PFSK-1 (cell line): ENCODE measurements around the gene EDDM13.
A peak's percentile ranks its signal among the peaks of the same experiment; 100 is the strongest.

ENCODE experiments used
- FOXP2 ChIP-seq: optimal IDR thresholded peaks from 2 replicates; pipeline ENCODE3; 2011; ENCODE audit warnings: borderline replicate concordance, control low read depth, inconsistent platforms; ENCODE audit not compliant: insufficient read depth; ENCODE audit errors: extremely low read length, extremely low read depth
- POLR2AphosphoS5 ChIP-seq: IDR thresholded peaks from 2 replicates; pipeline ENCODE4 v1.6.1; 2012; ENCODE audit warnings: low read depth, mild to moderate bottlenecking, control low read depth, low read length, moderate library complexity
- REST ChIP-seq, 2 experiments: IDR thresholded peaks; 2 replicates each; pipeline versions ENCODE4 v1.6.1 to v1.8.0; 2011 to 2012; ENCODE audit warnings: low read depth in 2 of 2, low read length in 2 of 2, control low read depth in 1 of 2, inconsistent platforms in 1 of 2, mild to moderate bottlenecking in 1 of 2, moderate library complexity in 1 of 2; ENCODE audit not compliant: insufficient read depth in 1 of 2
- SIN3A ChIP-seq: IDR thresholded peaks from 2 replicates; pipeline ENCODE4 v1.6.1; 2012; ENCODE audit warnings: mild to moderate bottlenecking, low read length, moderate library complexity, borderline replicate concordance; ENCODE audit not compliant: insufficient read depth
- TAF1 ChIP-seq: IDR thresholded peaks from 2 replicates; pipeline ENCODE4 v1.6.1; 2012; ENCODE audit warnings: low read length, control low read depth, borderline replicate concordance; ENCODE audit not compliant: insufficient read depth

The EDDM13 gene

GRCh38 chr19:56312342-56312741, 39.8 kb downstream of the EDDM13 start:
- TF ChIP-seq FOXP2: no peak
- TF ChIP-seq REST (IDR thresholded peaks at IDR 0.05; ENCODE audit: insufficient read depth in 1 of 2, low read depth in 2 of 2, low read length in 2 of 2): no peak
- TF ChIP-seq POLR2AphosphoS5: no peak
- TF ChIP-seq TAF1: no peak
- no peak for TF ChIP-seq SIN3A

- TF ChIP-seq SIN3A (no peak), FOXP2 (no peak), TAF1 (no peak), POLR2AphosphoS5 (no peak), REST (IDR thresholded peaks at IDR 0.05; ENCODE audit: insufficient read depth in 1 of 2, low read depth in 2 of 2, low read length in 2 of 2) (no peak)
Observed at GRCh38 chr19:56312787-56313657, 40.5 kb downstream of the EDDM13 start.

GRCh38 chr19:56314018-56314380, 41.5 kb downstream of the EDDM13 start:
- TF ChIP-seq TAF1: no peak
- 0 out of 2 replicates have a peak, but pooled peaks have one; percentile 20 for TF ChIP-seq SIN3A

- no peak for TF ChIP-seq REST (IDR thresholded peaks at IDR 0.05; ENCODE audit: insufficient read depth in 1 of 2, low read depth in 2 of 2, low read length in 2 of 2)
- TF ChIP-seq FOXP2: peak; percentile 71
- TF ChIP-seq TAF1: peak; percentile 27; the same call in 1 of the 2 replicates
- peak; percentile 81 for TF ChIP-seq POLR2AphosphoS5
- TF ChIP-seq SIN3A: peak; percentile 75; the same call in 1 of the 2 replicates
Observed at GRCh38 chr19:56314381-56315076, 42.0 kb downstream of the EDDM13 start, which contains the start of gene ZSCAN5A. Gene ZSCAN5A (minus strand): TSS chr19:56314839. CDS start chr19:56225046, 89,793 bp downstream.

- TF ChIP-seq POLR2AphosphoS5: no peak; the same call in 1 of the 2 replicates
- TF ChIP-seq TAF1: no peak
- no peak for TF ChIP-seq FOXP2
- 0 out of 2 replicates have a peak, but pooled peaks have one; percentile 45 for TF ChIP-seq SIN3A
- TF ChIP-seq REST (IDR thresholded peaks at IDR 0.05; ENCODE audit: insufficient read depth in 1 of 2, low read depth in 2 of 2, low read length in 2 of 2): no peak
Observed at GRCh38 chr19:56315077-56315828, 42.7 kb downstream of the EDDM13 start.
